Fibroblast of pulmonary artery (primary cell): ENCODE measurements around the gene AVEN.

Source experiments
- DNase-seq: peaks from one replicate; pipeline ENCODE4 v3.0.0-alpha.2; 2010; ENCODE audit warnings: low read depth
- H3K4me3 ChIP-seq: replicated peaks from 2 replicates; pipeline ENCODE4 v1.5.1; 2011; ENCODE audit warnings: low read depth, mild to moderate bottlenecking, control low read depth, low read length, moderate library complexity
- TF ChIP-seq, protein P1 (sequence below): IDR thresholded peaks from 2 replicates; pipeline ENCODE4 v1.5.1; 2011; ENCODE audit warnings: mild to moderate bottlenecking, control low read depth, low read length, inconsistent platforms; ENCODE audit errors: missing control alignments

Gene AVEN

DNA sequence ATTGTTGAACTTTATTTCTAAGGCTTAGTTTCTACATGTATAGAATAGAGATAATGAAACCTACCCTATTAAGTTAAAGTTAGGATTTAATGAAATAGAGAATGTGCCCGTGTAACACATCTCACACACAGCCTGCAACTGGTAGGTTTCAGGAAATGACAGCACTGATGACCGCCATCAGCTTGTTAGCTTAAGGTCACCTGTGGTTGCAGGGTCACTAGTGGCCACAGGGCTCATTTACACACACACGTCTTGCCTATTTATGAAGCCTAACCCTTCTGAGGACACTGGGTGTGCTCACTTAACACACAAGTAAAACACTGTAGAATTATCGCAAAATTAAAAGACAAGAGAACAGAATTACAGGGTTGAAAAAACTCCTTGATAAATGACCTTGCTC is 50.6 kb downstream of the AVEN start:
- no peak overlapping the region for H3K4me3 ChIP-seq
- TF ChIP-seq, protein P1, sequence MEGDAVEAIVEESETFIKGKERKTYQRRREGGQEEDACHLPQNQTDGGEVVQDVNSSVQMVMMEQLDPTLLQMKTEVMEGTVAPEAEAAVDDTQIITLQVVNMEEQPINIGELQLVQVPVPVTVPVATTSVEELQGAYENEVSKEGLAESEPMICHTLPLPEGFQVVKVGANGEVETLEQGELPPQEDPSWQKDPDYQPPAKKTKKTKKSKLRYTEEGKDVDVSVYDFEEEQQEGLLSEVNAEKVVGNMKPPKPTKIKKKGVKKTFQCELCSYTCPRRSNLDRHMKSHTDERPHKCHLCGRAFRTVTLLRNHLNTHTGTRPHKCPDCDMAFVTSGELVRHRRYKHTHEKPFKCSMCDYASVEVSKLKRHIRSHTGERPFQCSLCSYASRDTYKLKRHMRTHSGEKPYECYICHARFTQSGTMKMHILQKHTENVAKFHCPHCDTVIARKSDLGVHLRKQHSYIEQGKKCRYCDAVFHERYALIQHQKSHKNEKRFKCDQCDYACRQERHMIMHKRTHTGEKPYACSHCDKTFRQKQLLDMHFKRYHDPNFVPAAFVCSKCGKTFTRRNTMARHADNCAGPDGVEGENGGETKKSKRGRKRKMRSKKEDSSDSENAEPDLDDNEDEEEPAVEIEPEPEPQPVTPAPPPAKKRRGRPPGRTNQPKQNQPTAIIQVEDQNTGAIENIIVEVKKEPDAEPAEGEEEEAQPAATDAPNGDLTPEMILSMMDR: no peak
- DNase-seq: no peak

DNA sequence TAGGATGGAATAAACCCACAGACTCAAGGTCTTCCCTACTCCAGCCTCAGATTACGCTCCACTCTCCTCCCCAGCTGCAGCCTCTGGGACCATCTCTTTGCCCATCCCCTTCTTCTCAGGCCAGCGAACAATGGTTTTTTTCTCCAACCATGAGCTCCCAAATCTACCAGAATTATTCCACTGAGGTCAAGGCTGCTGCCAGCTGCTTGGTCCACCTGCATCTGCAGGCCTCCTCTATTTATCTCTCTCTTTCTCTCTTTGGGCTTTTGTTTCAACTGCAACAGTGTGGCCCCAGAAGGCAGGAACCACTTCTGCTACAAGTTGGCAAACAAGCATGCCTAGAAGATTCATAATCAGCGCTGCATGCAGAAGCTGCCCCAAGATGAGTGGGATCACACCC is 51.6 kb downstream of the AVEN start:
- DNase-seq: no peak
- no peak overlapping the region for H3K4me3 ChIP-seq
- TF ChIP-seq, protein P1: no peak

DNA sequence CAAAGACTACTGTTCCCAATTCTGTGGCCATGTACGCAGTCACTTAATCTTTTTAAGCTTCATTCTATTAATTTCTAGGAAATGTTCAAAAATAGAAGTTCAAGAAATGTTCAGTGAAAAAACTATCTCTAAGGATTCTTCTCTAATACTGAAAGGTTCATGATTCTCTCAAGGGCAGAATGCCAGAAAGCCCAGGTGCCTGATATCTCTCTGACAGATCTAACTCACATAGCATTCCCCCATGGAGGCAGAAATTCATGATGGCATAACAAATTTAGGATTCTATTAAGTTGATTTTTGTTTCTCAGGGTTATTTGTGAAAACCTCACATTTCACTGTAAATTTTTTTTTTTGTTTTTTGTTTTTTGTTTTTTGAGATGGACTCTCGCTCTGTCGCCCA is 53.3 kb downstream of the AVEN start:
- peak; percentile 18 for DNase-seq
- H3K4me3 ChIP-seq: no peak overlapping the region
- TF ChIP-seq, protein P1: no peak

DNA sequence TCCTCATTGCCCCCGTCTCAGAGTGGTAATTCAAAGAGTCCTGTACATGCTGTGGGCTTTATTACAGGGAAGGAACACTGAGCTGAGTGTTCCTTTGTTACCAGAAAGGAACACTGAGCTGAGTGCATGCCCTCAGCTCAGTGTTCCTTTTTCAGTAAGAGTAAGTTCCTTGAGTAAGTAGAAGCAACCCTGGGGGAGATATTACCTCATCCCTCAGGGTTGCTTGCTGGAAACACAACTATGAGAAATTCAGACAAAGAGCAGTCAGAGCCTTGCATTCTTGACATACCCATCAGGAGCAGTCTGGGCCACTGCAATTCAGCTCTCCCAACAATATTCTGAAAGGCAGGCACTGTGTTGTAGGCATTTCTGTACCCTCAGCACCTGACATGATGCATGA is 53.7 kb downstream of the AVEN start:
- DNase-seq: peak; percentile 88
- TF ChIP-seq, protein P1: no peak
- H3K4me3 ChIP-seq: no peak overlapping the region

DNA sequence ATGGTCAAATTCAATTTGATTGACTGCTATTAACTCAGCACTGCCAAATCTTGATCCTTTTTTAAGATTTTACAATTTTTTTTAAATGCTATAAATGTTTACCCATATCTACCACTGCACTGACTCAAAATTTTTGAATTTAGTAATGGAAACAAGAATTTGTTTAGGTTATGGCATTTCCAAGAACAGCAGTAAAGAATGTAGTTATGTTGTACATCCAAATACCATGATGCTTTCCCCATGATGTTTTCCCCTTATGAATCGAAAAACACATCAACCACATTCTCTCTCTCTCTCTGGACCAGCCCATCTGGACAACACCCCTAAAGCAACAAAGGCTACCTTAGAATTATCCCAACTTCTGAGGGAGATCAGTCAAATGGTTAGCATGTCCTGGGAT is 56.5 kb downstream of the AVEN start:
- no peak for DNase-seq
- TF ChIP-seq, protein P1: no peak
- no peak overlapping the region for H3K4me3 ChIP-seq

DNA sequence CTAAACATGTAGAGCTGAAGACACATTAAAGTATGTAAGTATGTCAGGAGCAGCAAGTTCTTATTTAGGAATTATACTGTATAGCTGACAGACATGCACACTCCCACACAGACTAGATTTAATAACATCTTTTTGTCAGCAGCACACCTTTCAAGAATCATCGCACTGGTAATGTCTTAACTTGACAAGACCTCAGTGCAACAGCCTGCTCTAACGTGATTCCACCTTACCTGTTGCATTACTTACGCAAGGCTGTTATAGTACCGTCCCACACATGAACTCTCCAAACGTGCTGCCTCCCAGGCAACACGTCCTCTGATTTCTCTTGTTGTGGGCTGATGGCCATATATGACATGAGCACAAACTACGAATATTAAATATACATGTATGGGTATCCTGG is 58.8 kb downstream of the AVEN start:
- DNase-seq: no peak
- no peak overlapping the region for H3K4me3 ChIP-seq
- TF ChIP-seq, protein P1: no peak

DNA sequence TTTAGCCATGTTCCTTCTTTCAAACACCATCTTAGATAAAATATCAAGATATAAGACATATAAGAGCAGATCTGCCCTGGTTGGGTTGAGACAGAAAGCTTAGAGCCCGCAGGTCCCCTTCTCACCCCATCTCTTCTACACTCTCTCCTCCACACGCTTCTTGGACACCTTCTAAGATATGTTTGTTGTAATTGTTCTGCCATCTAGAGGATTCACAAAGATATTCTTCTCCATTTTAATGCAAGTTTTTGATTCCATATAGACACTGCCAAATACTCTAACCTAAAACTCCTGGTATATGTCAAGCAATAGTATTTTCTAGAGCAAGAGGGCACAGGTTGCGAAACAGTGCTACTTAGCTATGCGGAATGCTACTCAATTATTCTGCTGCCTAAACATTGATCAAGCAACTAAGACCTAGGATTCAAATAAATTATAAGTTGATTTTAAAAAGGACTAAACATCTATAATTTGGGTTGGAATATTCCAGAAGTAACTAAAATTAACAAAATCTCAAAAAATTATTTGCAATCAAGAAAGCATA is 63.9 kb downstream of the AVEN start:
- DNase-seq: peak; percentile 21
- H3K4me3 ChIP-seq: no peak overlapping the region
- TF ChIP-seq, protein P1: no peak
